KOPT-K1 (cell line): Measurements from ENCODE around the gene CCM2L.

ENCODE experiments used
- H3K27ac ChIP-seq: fragments of 200-600 bp; sonication (generic); 2 replicates; pipeline ENCODE4 v1.5.1; 2016; ENCODE audit warnings: antibody characterized with exemption, mild to moderate bottlenecking, low read depth, low read length; ENCODE audit not compliant: poor library complexity, severe bottlenecking
- H3K36me3 ChIP-seq: fragments of 200-600 bp; sonication (generic); 2 replicates; pipeline ENCODE4 v1.5.1; 2017; ENCODE audit warnings: antibody characterized with exemption, mild to moderate bottlenecking, low read length, moderate library complexity; ENCODE audit not compliant: insufficient read depth
- H3K9me3 ChIP-seq: fragments of 200-600 bp; sonication (generic); 2 replicates; pipeline ENCODE4 v1.5.1; 2017; ENCODE audit warnings: antibody characterized with exemption, low read length, mild to moderate bottlenecking; ENCODE audit not compliant: insufficient read depth, poor library complexity, severe bottlenecking

Gene CCM2L

GRCh38 chr20:31984981-31985471 lies 25.2 kb upstream of the CCM2L start:
- Histone ChIP-seq H3K36me3 (no peaks in the 10 kb centered on the region), H3K9me3 (no peaks in the 10 kb centered on the region), H3K27ac (no peak overlapping the region)

- no peaks in the 10 kb centered on the region for H3K9me3 ChIP-seq
- no peak overlapping the region for H3K27ac ChIP-seq
Measured at GRCh38 chr20:31987744-31988143, 22.5 kb upstream of the CCM2L start.

GRCh38 chr20:31988430-31989015 lies 21.7 kb upstream of the CCM2L start:
- H3K9me3 ChIP-seq, result no peaks in the 10 kb centered on the region
- no peak overlapping the region for H3K27ac ChIP-seq

More at GRCh38 chr20:31987744-31988143, 22.5 kb upstream of the CCM2L start:
- H3K36me3 ChIP-seq, result no peaks in the 10 kb centered on the region

GRCh38 chr20:31989030-31989645 lies 21.1 kb upstream of the CCM2L start:
- H3K9me3 ChIP-seq, result no peaks in the 10 kb centered on the region
- no peaks in the 10 kb centered on the region for H3K36me3 ChIP-seq
- H3K27ac ChIP-seq, result no peak overlapping the region

More at GRCh38 chr20:31988430-31989015, 21.7 kb upstream of the CCM2L start:
- H3K36me3 ChIP-seq, result no peaks in the 10 kb centered on the region

- Histone ChIP-seq H3K36me3 (no peaks in the 10 kb centered on the region), H3K9me3 (no peaks in the 10 kb centered on the region), H3K27ac (no peak overlapping the region)
Measured at GRCh38 chr20:31990641-31991338, 19.4 kb upstream of the CCM2L start.

- no peak overlapping the region for H3K27ac ChIP-seq
- H3K9me3 ChIP-seq, result no peaks in the 10 kb centered on the region
- H3K36me3 ChIP-seq, result no peaks in the 10 kb centered on the region
Measured at GRCh38 chr20:31991339-31991705, 18.9 kb upstream of the CCM2L start.

- Histone ChIP-seq H3K9me3 (no peaks in the 10 kb centered on the region), H3K27ac (no peak overlapping the region), H3K36me3 (no peaks in the 10 kb centered on the region)
Measured at GRCh38 chr20:31992086-31992485, 18.2 kb upstream of the CCM2L start.

GRCh38 chr20:31996996-31997395 lies 13.2 kb upstream of the CCM2L start:
- Histone ChIP-seq H3K36me3 (no peaks in the 10 kb centered on the region), H3K9me3 (no peaks in the 10 kb centered on the region), H3K27ac (no peak overlapping the region)

GRCh38 chr20:31998246-31998645 lies 12.0 kb upstream of the CCM2L start:
- H3K9me3 ChIP-seq, result no peaks in the 10 kb centered on the region
- no peaks in the 10 kb centered on the region for H3K36me3 ChIP-seq
- no peak overlapping the region for H3K27ac ChIP-seq

- no peaks in the 10 kb centered on the region for H3K9me3 ChIP-seq
- no peak overlapping the region for H3K27ac ChIP-seq
- no peaks in the 10 kb centered on the region for H3K36me3 ChIP-seq
Measured at GRCh38 chr20:32003325-32003724, 6.9 kb upstream of the CCM2L start.

GRCh38 chr20:32004963-32005362 lies 5.3 kb upstream of the CCM2L start:
- no peak overlapping the region for H3K27ac ChIP-seq

GRCh38 chr20:32006053-32006452 lies 4.2 kb upstream of the CCM2L start:
- H3K27ac ChIP-seq, result no peak overlapping the region
- H3K9me3 ChIP-seq, result no peaks in the 10 kb centered on the region
- H3K36me3 ChIP-seq, result no peaks in the 10 kb centered on the region

More at GRCh38 chr20:32004963-32005362, 5.3 kb upstream of the CCM2L start:
- no peaks in the 10 kb centered on the region for H3K9me3 ChIP-seq
- no peaks in the 10 kb centered on the region for H3K36me3 ChIP-seq

- H3K36me3 ChIP-seq, result no peaks in the 10 kb centered on the region
- H3K9me3 ChIP-seq, result no peaks in the 10 kb centered on the region
- no peak overlapping the region for H3K27ac ChIP-seq
Measured at GRCh38 chr20:32006841-32007786, 3.1 kb upstream of the CCM2L start.

GRCh38 chr20:32007787-32008616 lies 2.2 kb upstream of the CCM2L start:
- no peaks in the 10 kb centered on the region for H3K36me3 ChIP-seq
- H3K27ac ChIP-seq, result no peak overlapping the region
- no peaks in the 10 kb centered on the region for H3K9me3 ChIP-seq
